NCI-H128 (cell line): ENCODE data around the gene NTM.
"Not testable (repeated sequence)": the region's sequence is repeated elsewhere in the genome, so short reads cannot be mapped to it uniquely, and the experiment has no call there.

Source experiments
- DNase-seq: peaks from one replicate; lab custom pipeline; 2025; ENCODE audit not compliant: unreplicated experiment; lab: John Stamatoyannopoulos, UW

The NTM gene

GRCh38 chr11:131663405-131664200 lies 293.2 kb downstream of the NTM start:
- no peak for DNase-seq

GRCh38 chr11:131664293-131664692 lies 293.9 kb downstream of the NTM start:
- DNase-seq: no peak

- DNase-seq: no peak
These were observed 294.4 kb downstream of the NTM start for GRCh38 chr11:131664816-131665215.

DNA sequence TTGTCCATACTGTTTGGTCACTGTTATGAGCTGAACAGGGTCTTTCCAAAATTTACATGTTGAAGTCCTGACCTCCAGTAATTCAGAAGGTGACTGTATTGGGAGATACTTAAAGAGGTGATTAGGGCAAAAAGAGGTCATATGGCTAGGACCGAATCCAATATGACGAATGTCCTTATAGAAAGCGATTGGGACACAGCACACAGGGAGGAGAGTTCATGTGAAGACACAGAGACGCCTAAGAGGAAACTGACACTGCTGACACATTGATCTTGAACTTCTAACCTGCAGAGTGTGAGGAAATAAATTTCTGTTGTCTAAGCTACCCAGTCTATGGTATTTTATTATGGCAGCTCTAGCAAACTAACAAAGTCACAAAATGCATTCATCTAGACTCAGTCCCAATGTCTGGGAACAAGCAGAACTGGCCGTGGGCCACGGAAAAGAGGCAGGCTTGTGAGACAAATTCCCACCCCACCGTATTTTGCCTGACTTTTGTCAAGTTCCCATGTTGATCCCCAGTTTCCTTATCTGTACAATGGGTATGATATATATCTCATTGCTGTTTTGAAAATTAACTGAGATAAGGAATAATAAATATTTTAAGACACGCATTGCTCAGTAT lies 295.0 kb downstream of the NTM start:
- DNase-seq: no peak

GRCh38 chr11:131666006-131666405 lies 295.6 kb downstream of the NTM start:
- no peak for DNase-seq

- no peak for DNase-seq
These were observed 296.2 kb downstream of the NTM start for GRCh38 chr11:131666617-131667016.

- DNase-seq: no peak
These were observed 297.2 kb downstream of the NTM start for GRCh38 chr11:131667566-131667965.

DNA sequence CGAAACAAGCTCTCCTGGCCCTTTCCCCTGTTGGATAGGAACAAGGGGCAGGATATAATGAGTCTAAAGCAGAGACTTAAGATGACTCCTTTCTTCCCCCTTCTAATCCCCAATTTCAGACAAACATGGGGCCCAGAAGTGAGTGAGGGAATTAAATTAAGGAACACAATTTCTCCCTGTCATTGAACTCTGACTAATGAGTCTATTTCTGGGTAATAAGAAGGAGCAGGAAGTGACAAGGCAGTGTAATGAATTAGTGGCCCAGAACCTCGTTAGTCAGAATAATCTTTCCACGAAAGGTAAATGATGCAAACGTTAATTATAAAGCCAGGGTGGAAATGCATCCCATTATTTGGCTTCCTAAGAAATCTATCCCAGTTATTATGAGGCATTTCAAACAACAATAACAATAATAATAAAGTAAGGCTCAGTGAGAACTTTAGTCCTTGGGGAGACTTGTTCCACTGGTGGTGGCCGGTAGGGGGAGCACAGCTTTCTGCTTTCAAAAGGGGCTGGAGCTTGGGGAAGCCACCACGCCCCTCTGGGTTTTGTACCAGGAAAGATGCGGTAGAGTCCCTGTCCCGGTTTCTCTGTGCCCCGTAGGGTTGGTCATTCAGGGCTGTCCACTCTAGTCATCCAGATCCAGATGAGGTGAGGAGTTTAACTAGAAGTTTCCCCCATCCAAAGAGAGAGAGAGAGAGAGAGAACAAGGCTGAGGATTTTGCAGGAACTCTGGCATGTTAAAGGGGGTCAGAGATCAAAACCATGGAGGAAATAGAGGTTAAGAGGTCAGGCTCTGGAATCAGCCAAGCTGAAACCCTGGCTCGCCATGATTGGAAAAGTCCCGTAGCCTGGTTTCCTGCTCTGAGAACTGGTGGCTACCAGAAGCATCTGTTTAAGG lies 298.3 kb downstream of the NTM start:
- DNase-seq: no peak

DNA sequence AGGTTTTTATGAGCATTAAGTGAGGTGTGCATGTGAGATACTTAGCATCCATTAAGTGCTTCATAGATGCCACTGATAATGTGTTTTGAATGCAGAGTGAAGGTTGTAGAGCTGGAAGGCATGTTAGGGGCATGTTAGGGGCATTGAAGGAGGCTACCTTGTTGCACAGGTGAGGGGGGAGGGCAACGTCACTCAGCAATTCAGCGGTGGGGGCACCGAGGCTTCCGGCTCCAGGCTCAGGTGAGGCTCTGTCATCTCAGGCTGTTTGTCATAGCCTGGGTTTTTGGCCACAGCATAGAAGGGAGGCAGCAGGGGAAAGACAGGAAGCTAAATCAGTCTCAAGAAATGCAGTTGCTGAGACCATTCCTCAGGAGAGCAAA lies 299.0 kb downstream of the NTM start:
- no peak for DNase-seq

GRCh38 chr11:131670876-131671275 lies 300.5 kb downstream of the NTM start:
- DNase-seq: no peak

- no peak for DNase-seq
These were observed 300.9 kb downstream of the NTM start for GRCh38 chr11:131671320-131671719.

DNA sequence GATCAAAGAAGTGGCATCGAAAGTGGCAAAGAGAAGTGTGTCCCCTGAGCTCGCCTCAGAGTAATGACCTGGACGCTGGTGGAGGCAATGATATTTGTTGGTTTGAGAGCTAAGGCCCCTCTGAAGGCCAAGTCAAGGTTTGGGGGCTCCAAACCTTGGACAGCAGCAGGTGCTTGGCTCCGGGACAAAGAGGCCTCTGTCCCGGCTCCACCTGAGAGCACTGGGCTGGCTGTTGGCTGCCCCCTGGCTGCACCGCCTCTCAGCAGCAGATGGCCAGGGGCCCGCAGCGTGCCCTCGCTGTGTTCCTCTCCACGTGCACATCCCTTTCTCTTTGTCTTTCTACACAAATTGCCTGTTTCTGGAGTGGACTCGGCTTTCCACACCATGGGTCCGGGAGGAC lies 301.3 kb downstream of the NTM start:
- no peak for DNase-seq

DNA sequence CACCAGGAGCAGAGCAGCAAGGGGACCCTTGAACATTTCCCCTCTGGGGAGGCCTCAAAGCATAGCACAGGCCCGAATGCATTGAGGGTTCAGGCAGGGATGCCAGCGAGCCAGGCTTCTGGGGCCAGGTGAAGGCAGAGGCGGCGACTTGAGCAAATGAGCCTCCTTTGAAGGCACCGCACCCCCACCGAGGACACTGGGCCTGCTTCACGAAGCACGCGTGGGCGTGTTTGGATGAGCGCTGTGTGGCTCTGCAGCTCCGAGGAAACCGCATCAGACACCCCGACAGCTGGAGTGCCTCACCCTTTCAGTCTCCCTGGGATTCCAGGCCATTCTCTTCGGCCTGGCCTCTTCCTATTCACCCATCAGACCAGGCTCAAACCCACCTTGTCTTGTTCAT lies 301.8 kb downstream of the NTM start:
- DNase-seq: no peak

DNA sequence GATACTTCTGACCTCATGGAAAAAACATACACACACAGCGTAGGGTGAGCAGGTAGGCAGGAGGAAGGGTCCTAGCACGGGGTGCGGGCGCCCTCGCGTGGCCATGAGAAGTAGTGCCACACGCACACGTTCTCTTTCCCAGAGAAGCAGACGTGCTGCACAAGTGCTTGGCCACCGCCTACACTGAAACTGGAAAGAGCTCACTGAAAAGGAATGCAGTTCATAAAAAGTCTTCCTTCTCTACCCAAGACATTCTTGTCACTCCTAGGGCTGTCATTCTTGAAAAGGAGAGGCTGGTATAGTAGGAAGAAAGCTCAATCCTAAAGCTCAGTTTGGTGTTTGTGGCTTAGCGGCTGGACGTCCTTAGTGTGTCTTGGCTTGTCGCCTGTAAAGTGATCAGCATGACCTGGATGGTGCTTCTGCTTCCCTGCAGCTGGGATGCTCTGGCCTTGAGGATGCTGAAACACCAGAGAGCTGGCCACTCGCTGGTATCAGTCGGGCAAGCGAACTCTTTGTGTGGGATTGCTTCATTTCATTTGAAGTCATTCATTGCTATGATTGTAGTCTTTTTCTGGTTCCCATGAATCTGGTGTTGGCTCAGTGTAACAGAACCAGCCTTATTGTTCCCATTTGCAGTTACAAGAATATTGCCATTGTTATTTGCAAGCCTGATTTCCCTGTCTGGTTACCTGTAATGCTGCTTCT lies 303.8 kb downstream of the NTM start:
- no peak for DNase-seq

- no peak for DNase-seq
These were observed 304.9 kb downstream of the NTM start for GRCh38 chr11:131675121-131675888.

DNA sequence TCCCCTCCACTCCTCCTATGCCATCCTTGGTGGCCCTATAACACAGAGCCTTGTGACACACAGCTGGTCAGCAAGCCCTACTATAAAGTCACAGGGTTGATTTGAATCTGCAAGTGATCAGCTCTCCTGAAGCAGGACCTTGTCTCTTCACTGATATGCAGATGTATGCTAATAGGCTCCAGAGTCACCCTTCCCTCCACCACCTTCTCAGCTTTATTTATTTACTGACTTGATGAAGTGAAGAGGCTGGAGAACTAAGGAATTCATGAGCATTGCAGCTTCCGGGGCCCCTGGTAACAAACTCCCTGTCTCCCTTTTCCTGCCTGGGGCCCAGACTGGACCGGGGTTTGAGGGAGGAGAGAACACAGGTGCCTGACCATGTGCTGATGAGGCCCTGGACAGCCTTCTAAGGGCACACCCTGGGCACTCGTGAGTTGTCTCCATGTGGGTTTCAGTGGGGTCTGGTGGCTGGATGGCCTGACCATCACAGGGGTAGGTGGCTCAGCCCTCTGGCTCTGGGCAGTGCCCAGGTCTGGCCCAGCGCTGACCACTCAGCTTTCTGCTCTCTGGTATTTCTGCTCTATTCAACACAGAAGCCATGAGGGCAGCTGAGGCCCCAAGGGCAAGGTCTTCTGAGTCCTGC lies 307.5 kb downstream of the NTM start:
- no peak for DNase-seq

DNA sequence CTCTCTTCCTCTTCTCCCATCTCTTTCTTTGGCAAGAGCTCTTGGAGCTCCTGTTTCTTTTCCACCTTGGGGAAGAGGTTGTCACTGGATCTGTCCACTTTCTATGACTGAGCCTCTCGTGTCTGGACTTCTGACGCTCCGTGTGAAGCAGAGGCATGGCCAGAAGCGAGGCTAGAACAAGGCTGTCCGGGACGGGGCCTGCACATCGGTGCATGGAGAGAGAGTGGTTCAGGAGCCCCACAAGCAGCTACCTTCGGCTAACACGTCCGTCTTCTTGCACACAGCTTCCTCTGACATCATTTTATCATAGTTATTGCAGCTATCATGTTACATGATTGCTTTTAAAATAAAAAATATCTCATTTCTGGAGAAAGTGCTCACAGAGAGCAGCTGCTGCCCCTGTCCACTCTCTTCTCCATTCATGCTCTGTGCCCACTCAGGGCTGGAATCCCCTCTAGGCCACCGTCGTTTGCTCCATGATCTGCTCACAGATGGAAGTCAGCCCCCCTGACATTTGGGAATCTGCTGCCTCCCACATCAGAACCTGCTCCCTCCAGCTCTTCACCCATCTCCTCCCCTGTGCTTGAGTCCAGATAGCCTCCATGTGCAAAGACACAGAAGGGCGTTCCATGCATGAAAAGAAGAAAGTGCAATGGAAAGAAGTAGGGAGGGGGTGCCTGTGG lies 308.4 kb downstream of the NTM start:
- DNase-seq: no peak

- not testable (repeated sequence) for DNase-seq
These were observed 310.0 kb downstream of the NTM start for GRCh38 chr11:131680448-131680847.

- no peak for DNase-seq
These were observed 311.5 kb downstream of the NTM start for GRCh38 chr11:131681920-131682319.
